GM21526 (cell line): ENCODE results near the gene PAH.

Source experiments
- ATAC-seq: cut with Tn5 transposase; IDR thresholded peaks from one replicate; pipeline ENCODE4 v1.9.1; 2021; ENCODE audit warnings: moderate library complexity; ENCODE audit not compliant: unreplicated experiment, low FRiP score

PAH gene

GRCh38 chr12:102917026-102917787, at the start of gene PAH:
Gene PAH, minus strand, starts transcription at chr12:102917244. Its CDS starts 114 bp downstream, at chr12:102917130.
- peak; percentile 61 for ATAC-seq

GRCh38 chr12:102966200-102966863, 49.3 kb upstream of the PAH start:
- ATAC-seq: no peak

DNA sequence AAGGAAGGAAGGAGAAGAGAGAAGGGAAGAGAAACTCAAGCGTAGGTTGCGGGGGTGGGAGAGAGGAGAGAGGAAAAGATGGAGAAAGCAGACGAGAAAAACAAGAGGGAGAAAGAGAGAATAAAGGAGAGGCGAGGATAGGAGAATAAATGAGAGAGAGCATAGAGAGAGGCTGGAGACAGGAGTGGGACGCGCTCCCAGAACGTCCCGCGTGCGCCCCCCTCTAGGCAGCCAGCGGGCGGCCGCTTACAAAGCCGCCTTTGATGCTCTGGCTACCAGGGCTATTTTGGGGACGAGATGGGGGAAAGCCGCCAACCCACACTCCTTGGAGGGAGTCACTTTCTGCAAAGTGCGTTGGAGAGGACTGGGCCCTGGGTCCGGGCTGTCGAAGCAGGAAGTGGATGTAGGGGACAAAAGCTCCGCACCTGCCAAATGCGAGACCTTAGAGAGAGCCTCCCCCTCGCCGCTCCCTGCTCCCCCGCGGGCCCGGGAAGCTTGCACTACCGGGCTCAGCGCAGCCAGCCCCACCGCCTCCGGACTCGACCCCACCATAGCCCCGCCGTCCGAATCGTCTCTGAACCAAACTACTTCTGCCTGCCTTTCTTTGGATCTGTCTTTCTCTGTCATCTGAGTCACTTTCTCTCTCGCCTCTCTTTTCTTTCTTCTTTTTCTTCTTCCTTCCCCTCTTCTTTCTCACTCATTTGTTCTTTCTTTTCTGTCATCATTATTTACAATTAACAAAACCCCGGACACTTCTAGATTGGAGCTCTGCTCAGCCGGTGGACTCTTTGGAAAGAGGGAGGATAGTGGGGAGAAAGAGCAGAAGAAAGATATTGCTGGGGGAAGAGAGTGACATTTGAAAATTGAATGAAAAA, 48.5 kb upstream of the PAH start:
- ATAC-seq: no peak

GRCh38 chr12:102964872-102965271, 47.8 kb upstream of the PAH start:
- no peak for ATAC-seq

GRCh38 chr12:102963796-102964195, 46.8 kb upstream of the PAH start:
- no peak for ATAC-seq

GRCh38 chr12:102962986-102963385, 45.9 kb upstream of the PAH start:
- ATAC-seq: no peak

DNA sequence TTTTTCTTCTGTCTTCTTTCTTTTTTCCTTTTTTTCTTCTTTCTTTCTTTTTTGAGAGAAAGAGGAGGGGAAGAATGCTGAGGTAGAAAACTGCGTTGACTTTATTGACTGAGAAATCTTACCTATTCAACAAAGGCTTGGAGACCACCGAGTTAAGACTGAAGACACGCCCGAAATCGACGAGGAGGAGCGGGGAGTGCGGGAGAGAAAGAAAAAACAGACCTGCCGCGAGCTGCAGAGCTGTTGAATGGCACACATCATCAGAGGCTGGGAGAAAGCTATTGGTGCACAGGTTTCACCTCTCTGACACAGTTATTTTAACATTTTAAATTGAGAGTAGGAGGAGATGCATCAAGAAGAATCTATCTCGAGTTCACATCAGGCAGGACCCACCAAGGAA, 45.5 kb upstream of the PAH start:
- ATAC-seq: no peak

DNA sequence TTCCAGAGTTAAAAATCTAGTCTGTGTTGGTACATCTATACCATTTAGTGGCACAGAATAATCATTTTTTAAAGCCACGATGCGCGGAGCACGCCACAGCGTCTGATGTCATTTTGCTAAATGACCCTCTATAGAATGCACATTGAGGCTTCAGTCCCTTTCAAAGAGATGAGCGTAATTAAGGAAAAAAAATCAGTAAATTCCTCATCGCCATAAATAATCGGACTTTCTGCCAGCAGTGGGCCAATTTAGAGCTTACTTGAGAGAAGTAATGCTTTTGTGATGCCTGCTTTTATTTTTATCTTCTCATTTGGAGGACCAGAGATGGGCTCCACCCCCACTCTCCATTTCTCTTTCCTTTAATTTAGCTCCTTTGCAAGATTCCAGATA, 44.4 kb upstream of the PAH start:
- ATAC-seq: no peak

DNA sequence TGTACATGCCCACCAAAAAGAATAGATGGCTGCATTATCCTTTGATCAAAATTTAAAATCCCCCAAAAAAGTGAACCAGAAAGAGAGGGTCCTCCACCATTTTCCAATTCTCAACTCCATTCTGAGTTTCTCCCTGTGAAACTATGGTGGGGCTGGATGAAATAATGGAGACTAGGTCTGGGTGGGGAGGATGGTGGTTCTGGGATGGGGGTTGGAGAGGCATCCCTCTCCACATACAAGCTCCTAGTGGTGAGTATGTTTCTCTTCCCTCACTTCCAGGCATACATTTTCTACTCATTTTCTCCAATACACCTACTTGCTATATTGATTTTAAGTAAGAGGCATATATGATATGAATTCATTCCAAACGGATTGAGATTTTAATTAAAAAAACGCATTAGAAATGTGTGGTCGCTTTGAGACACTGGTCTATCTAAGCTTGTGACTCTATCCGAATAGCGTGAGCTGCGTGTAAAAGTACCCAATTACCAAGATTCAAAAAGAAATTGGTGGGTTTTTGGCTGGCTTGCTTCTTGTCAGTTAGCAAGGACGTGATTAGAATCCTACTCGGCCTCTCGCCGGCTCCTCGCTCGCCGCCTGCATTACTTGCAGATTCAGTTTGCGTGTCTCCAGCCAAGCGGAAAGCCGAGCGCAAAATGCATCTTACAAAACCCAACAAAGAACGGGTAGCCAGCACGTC, 43.9 kb upstream of the PAH start:
- no peak for ATAC-seq

GRCh38 chr12:102959391-102959790, 42.3 kb upstream of the PAH start:
- ATAC-seq: no peak

GRCh38 chr12:102958830-102959176, 41.8 kb upstream of the PAH start:
- no peak for ATAC-seq

GRCh38 chr12:102958073-102958829, 41.2 kb upstream of the PAH start:
- ATAC-seq: peak; percentile 68

GRCh38 chr12:102957339-102958050, 40.5 kb upstream of the PAH start, which contains the start of gene ASCL1:
Gene ASCL1, plus strand, starts transcription at chr12:102957674. Its CDS starts 571 bp downstream, at chr12:102958245.
- ATAC-seq: no peak

- ATAC-seq: no peak
Observed at GRCh38 chr12:102956738-102957327, 39.8 kb upstream of the PAH start.

DNA sequence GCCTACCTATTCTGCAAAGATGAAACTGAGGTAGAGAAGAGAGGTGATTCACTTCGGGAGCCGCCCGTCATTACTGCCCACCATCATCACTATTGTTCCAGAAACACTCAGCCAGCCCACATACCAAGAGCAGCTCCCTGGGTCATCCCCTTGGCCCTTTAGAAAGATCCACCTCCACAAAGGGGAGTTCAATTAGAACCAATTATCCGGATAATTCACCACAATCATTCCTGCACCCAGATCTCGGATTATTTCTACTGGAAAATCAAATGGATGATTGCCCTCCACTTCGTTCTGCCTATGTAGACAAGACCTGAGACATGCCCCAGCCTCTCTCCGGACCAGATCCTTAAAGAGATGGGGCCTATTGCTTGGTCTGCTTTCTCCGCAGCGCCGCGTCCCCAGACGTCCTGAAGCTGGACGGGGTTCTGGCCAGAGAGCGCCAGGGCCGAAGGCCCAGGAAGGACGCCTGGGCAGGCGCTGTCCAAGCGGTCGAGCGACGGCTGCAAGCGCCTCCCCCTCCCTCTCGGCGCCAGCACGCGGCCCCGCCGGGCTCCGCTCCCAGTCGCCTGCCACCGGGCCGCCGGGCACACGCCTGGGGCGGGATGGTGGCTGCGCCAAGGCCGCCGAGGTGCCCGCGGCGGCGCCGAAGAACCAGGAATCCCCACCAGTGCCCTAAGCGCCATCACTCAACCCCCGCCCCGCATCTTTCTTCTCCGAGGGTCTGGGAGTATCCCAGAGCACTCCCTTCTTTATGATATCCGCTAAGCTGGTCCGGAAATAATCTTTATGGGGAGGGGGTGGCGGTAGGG, 39.1 kb upstream of the PAH start:
- no peak for ATAC-seq

DNA sequence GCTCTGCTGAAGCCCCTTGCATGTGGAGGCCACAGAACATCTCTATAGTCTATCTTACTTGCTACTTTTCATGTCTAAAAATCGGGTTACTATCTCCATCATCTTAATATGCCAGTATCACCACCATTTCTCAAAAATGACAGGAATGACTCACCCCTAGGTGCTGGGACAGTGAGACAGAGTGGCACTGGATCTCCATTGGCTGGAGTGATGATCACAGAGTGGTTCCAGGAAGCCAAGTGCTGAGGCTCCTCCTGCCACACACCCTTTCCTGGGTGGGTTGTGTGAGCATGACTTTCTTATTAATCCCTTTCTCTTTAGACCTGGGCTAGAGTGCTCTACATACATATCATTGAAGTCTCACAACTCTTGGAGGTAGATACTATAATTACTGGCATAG, 37.1 kb upstream of the PAH start:
- no peak for ATAC-seq

GRCh38 chr12:102953221-102953620, 36.2 kb upstream of the PAH start:
- ATAC-seq: no peak

DNA sequence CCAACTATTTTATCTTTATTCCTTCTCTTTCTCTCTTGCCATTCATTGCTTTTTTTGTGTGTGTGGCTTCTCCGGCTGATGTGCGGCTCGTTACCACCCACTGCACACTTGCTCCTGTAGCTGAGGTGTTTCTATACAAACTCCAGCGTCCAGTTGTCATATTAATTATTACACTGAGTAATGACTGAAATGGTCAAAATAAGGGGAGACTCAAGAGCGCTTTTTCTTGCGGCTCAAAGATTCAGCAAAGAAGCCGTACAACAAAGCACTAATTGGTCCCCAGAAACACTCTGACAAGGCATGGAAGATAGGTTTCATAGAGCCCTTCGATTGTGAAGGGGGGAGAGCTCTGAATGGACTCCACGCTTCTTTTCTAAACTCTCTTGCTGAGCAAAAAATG, 34.8 kb upstream of the PAH start:
- no peak for ATAC-seq
